ENCODE results near the gene DIPK1B.
"Not testable (repeated sequence)": the region's sequence is repeated elsewhere in the genome, so short reads cannot be mapped to it uniquely, and the experiment has no call there.

The DIPK1B gene

GRCh38 chr9:136700304-136700703 lies 12.1 kb upstream of the DIPK1B start:
- DNase-seq: no peak

- DNase-seq: no peak
These were observed 11.3 kb upstream of the DIPK1B start for GRCh38 chr9:136700959-136701667.

- DNase-seq: no peak
These were observed 10.7 kb upstream of the DIPK1B start for GRCh38 chr9:136701668-136702053.

GRCh38 chr9:136703276-136703860 lies 9.0 kb upstream of the DIPK1B start:
- no peak for DNase-seq

- not testable (repeated sequence) for DNase-seq
These were observed 7.6 kb upstream of the DIPK1B start for GRCh38 chr9:136704741-136705140.

GRCh38 chr9:136705564-136705963 lies 6.8 kb upstream of the DIPK1B start:
- DNase-seq: no peak

GRCh38 chr9:136707011-136707410 lies 5.4 kb upstream of the DIPK1B start:
- no peak for DNase-seq

GRCh38 chr9:136707849-136708517 lies 4.4 kb upstream of the DIPK1B start:
- DNase-seq: no peak

GRCh38 chr9:136709454-136710109 lies 2.8 kb upstream of the DIPK1B start:
- no peak for DNase-seq

- DNase-seq: no peak
These were observed 1.8 kb upstream of the DIPK1B start for GRCh38 chr9:136710543-136710942.

- DNase-seq: not testable (repeated sequence)
These were observed 1.1 kb upstream of the DIPK1B start for GRCh38 chr9:136711219-136711648.

- DNase-seq: no peak
These were observed 545 bp downstream of the DIPK1B start for GRCh38 chr9:136712690-136713544.

- DNase-seq: no peak
These were observed 1.2 kb downstream of the DIPK1B start for GRCh38 chr9:136713550-136713949.

- no peak for DNase-seq
These were observed 1.9 kb downstream of the DIPK1B start for GRCh38 chr9:136714096-136714892.

GRCh38 chr9:136714893-136715274 lies 2.5 kb downstream of the DIPK1B start:
- DNase-seq: no peak

- DNase-seq: no peak
These were observed 5.0 kb downstream of the DIPK1B start for GRCh38 chr9:136717399-136717798.

GRCh38 chr9:136718345-136719194 lies 6.2 kb downstream of the DIPK1B start:
- DNase-seq: no peak

GRCh38 chr9:136719195-136719880 lies 7.0 kb downstream of the DIPK1B start:
- no peak for DNase-seq

GRCh38 chr9:136720251-136720897 lies 8.0 kb downstream of the DIPK1B start:
- DNase-seq: no peak

- DNase-seq: no peak
These were observed 8.5 kb downstream of the DIPK1B start for GRCh38 chr9:136720898-136721338.
